Omental fat pad (tissue), 4 donors: ENCODE data around the gene KANSL3. TPM values are rescaled to one million over a fixed set of nuclear protein-coding genes. Genes with fewer than 3 reads are reported as not detected.

Experiments
- ATAC-seq: fragments of 150-250 bp; one replicate; pipeline ENCODE4 v1.9.1; 2016; ENCODE audit warnings: mild to moderate bottlenecking, moderate library complexity; ENCODE audit not compliant: low FRiP score
- DNase-seq: peaks from one replicate; pipeline ENCODE4 v3.0.0-alpha.2; 2019; ENCODE audit warnings: low spot score
- total RNA-seq, 4 donors: library from RNA; depleted of rRNA; stranded (reverse); fragments of >200 nt; gene quantifications; one replicate each; pipeline ENCODE4 v1.1.0, GENCODE V29; 2016
- TF ChIP-seq, protein P1 (sequence below), 3 donors: fragments of 450-650 bp; IDR thresholded peaks; one replicate each; pipeline ENCODE4 v1.5.1; 2016 to 2017; ENCODE audit warnings: antibody characterized with exemption in 3 of 3, mild to moderate bottlenecking in 3 of 3, moderate library complexity in 2 of 3

Gene KANSL3
- total RNA-seq, 4 donors from 2014 or later = 35.7 to 48.4 (median 39.0) TPM

DNA sequence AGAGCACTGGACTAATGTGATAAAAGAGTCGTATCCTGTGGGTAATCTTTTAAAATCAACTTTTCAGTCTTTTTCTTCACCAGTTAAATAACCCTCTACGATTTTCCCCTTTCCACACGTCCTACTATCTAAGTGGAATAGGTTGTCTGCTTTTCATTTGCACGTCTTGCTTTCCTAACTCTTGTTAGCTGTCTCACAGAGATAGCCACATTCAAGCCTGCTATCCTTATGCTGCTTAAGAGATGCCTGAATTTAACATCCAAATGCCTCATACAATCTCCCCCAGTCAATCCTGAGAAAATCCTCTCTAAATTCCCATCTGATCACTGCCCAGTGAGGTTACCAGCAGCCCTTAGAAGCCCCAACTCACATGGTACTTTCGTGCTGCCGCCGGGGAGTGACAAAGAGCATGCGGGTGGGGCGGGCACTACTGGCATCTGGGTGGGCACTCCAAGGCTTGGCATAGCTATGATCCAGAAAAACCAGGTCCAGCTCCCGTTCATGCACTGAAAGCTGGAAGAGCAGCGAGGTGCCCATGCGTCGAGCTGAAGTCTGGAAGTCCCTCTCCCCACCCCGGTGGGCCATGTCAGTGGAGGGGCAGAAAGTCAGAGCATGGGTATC lies 1.5 kb downstream of the KANSL3 start:
- ATAC-seq = no peak
- TF ChIP-seq, protein P1, sequence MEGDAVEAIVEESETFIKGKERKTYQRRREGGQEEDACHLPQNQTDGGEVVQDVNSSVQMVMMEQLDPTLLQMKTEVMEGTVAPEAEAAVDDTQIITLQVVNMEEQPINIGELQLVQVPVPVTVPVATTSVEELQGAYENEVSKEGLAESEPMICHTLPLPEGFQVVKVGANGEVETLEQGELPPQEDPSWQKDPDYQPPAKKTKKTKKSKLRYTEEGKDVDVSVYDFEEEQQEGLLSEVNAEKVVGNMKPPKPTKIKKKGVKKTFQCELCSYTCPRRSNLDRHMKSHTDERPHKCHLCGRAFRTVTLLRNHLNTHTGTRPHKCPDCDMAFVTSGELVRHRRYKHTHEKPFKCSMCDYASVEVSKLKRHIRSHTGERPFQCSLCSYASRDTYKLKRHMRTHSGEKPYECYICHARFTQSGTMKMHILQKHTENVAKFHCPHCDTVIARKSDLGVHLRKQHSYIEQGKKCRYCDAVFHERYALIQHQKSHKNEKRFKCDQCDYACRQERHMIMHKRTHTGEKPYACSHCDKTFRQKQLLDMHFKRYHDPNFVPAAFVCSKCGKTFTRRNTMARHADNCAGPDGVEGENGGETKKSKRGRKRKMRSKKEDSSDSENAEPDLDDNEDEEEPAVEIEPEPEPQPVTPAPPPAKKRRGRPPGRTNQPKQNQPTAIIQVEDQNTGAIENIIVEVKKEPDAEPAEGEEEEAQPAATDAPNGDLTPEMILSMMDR (IDR thresholded peaks at IDR 0.05) = no peak
- no peak for DNase-seq

DNA sequence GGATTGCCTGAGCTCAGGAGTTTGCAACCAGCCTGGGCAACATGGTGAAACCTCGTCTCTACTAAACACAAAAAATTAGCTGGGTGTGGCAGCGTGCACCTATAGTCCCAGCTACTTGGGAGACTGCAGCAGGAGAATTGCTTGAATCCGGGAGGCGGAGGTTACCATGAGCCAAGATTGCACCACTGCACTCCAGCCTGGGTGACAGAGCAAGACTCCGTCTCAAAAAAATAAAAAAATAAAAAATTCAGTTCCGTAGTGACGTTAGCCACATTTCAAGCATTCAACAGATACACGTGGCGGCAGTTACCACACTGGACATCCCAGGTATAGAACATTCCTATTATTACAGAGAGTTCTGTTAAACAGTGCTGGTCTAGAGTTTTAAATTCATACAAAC lies 4.5 kb downstream of the KANSL3 start:
- TF ChIP-seq, protein P1 (IDR thresholded peaks at IDR 0.05) = no peak
- no peak for ATAC-seq

DNA sequence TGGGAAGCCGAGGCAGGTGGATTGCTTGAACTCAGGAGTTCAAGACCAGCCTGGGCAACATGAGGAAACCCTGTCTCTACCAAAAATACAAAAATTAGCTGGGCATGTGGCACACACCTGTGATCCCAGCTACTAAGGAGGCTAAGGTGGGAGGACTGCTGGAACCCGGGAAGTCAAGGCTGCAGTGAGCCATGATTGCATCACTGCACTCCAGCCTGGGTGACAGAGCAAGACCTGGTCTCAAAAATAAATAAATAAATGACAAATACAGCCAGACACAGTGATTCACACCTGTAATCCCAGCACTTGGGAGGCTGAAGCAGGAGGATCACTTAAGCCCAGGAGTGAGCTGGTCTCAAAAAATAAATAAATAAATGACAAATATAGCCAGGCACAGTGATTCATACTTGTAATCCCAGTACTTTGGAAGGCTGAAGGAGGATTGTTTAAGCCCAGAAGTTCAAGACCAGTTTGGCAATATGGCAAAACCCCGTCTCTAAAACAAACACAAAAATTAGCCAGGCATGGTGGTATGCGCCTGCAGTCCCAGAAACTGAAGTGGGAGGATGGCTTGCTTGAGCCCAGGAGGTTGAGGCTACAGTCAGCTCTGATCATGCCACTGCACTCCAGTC lies 6.2 kb downstream of the KANSL3 start:
- TF ChIP-seq, protein P1 (IDR thresholded peaks at IDR 0.05) = no peak
- DNase-seq (no peak), ATAC-seq (no peak)

More for the DNA sequence above, 4.5 kb downstream of the KANSL3 start:
- no peak for DNase-seq

DNA sequence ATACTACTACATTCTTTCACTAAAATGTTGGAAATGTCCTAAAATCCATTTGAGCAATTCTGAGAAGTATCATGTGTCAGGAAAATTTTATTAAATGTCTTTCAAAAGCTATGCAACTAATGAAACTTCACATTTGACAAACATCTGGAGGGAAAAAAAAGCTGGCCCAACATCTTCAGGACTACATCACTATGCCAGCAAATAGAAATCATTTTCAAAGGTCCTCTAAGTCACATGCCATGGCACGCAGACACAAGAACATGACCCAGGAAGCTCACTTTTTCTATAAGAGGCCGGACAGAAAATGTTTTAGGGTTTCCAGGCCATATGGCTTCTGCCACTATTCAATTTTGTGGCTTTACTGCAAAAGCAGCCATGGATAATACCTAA lies 11.6 kb downstream of the KANSL3 start:
- TF ChIP-seq, protein P1 (IDR thresholded peaks at IDR 0.05) = no peak
- DNase-seq (no peak), ATAC-seq (no peak)

DNA sequence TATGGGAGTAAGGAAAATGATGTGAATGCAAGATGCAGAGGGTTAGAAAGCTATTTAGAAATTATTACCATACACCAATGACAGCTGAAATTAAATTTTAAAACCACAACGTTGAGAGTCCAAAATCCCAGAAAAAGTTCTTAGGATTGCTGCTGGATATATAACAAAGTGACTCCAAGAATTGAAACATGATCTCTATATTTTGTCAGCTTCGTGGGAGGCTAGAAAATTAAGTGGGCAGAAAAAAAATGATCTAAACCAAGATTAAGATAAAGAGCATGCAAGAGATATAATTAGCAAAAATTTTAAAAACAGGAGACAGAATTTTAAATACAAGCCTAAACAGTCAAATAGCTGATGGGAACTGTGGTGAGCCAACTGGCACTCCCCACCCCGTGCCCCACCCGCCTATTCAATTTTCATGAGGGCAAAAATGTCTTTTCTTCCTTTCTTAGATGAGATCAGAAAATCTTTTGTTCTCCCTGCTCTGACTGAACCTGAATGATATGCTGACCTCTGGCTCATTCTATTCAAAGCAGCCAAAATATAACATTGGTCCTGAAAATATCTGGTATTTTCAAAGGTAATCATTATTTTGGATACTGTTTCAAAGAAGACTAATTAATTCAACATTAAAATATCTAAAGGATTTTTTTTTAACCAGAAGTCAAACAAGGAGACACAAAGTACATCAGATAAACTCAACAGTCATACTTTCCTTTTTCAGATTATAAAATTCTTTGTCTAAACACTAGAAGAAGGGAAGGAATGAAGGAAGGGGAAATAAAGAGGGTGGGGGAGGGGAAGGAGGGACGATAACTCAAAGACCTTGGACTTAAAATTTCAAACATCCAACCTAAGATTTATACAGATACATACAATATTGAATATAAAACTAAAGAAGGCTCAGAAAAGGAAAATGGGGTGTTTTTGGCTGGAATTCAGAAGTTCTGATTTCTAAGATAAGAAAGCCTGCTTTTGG lies 12.2 kb downstream of the KANSL3 start:
- TF ChIP-seq, protein P1 (IDR thresholded peaks at IDR 0.05) = no peak
- DNase-seq (no peak), ATAC-seq (no peak)

DNA sequence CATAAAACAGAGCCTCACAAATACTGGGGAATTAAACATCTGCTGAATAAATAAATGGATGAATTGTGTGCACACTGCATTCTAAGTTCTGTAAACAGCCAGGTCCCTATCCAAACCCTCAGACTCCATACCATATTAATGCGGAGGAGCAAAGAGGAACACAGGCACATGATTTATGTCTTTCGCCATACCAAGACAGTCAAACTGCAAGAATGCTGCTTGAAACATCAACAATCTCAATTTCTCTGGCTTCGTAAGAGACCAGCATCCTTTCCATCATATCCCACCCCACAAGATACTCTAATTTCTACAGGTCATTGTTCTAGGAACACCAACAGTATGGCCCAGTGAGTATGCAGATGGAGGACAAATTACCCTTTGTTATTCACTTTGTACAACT lies 15.0 kb downstream of the KANSL3 start:
- TF ChIP-seq, protein P1 (IDR thresholded peaks at IDR 0.05) = no peak
- ATAC-seq (no peak), DNase-seq (no peak)
